HEK293 (cell line): ENCODE measurements around the gene SERPINA3.

ENCODE experiments used
- CTCF ChIA-PET: fragments of 350-600 bp; formaldehyde crosslinking; extraction: SDS; loops from one replicate; lab custom pipeline; 2021; ENCODE audit warnings: antibody characterized with exemption; lab: Yijun Ruan, JAX
- POLR2A ChIA-PET: fragments of 300-600 bp; formaldehyde crosslinking; extraction: SDS; loops from one replicate; lab custom pipeline; 2020; ENCODE audit warnings: antibody characterized with exemption, inconsistent platforms; lab: Yijun Ruan, JAX
- H3K27ac ChIP-seq: fragments of 200-500 bp; sonication (Bioruptor generic); 2 replicates; pipeline ENCODE4 v1.5.1; 2014; ENCODE audit warnings: low read depth, low read length, control low read depth, inconsistent platforms; ENCODE audit errors: extremely low read depth
- H3K36me3 ChIP-seq, 2 experiments: fragments of 200-500 bp in 1 of 2; sonication (Bioruptor generic) in 1 of 2; 1 replicate in 1 of 2; 2 replicates in 1 of 2; pipeline ENCODE4 v1.5.1; 2014 to 2017; ENCODE audit warnings: inconsistent platforms in 2 of 2, low read length in 2 of 2; ENCODE audit not compliant: control insufficient read depth in 2 of 2, insufficient read depth in 1 of 2
- H3K4me1 ChIP-seq: fragments of 200-500 bp; sonication (Bioruptor generic); 2 replicates; pipeline ENCODE4 v1.5.1; 2014; ENCODE audit warnings: mild to moderate bottlenecking, low read length, inconsistent platforms; ENCODE audit not compliant: control insufficient read depth, insufficient read depth
- H3K4me3 ChIP-seq: 2 replicates; pipeline ENCODE4 v1.5.1; 2011; ENCODE audit warnings: low read depth, mild to moderate bottlenecking, control low read depth, low read length, moderate library complexity
- H3K9me3 ChIP-seq: fragments of 200-500 bp; sonication (Bioruptor generic); 2 replicates; pipeline ENCODE4 v1.5.1; 2014; ENCODE audit warnings: low read depth, low read length, inconsistent platforms; ENCODE audit not compliant: control insufficient read depth, insufficient read depth
- KLF16 ChIP-seq: fragments of 450-650 bp; formaldehyde crosslinking; IDR thresholded peaks from 2 replicates; pipeline ENCODE4 v1.5.1; 2017; ENCODE audit warnings: missing biosample characterization, missing genetic modification characterization
- MZF1 ChIP-seq: fragments of 450-650 bp; formaldehyde crosslinking; IDR thresholded peaks from 2 replicates; pipeline ENCODE4 v1.5.1; 2017; ENCODE audit warnings: missing biosample characterization, missing genetic modification characterization, borderline replicate concordance
- RBAK ChIP-seq: fragments of 450-650 bp; formaldehyde crosslinking; IDR thresholded peaks from 2 replicates; pipeline ENCODE4 v1.5.1; 2016; ENCODE audit warnings: missing biosample characterization, missing genetic modification characterization
- TCF7L2 ChIP-seq: IDR thresholded peaks from 2 replicates; pipeline ENCODE4 v1.6.1; 2011; ENCODE audit warnings: low read depth, mild to moderate bottlenecking, inconsistent platforms, low read length, moderate library complexity, borderline replicate concordance
- ZFP3 ChIP-seq: fragments of 450-650 bp; formaldehyde crosslinking; IDR thresholded peaks from 2 replicates; pipeline ENCODE4 v1.5.1; 2016; ENCODE audit warnings: low read depth, missing biosample characterization, missing genetic modification characterization
- ZNF140 ChIP-seq: fragments of 450-650 bp; formaldehyde crosslinking; IDR thresholded peaks from 2 replicates; pipeline ENCODE4 v1.5.1; 2016; ENCODE audit warnings: missing biosample characterization, missing genetic modification characterization
- ZNF148 ChIP-seq: fragments of 450-650 bp; formaldehyde crosslinking; IDR thresholded peaks from 2 replicates; pipeline ENCODE4 v1.5.0; 2017; ENCODE audit warnings: missing biosample characterization, missing genetic modification characterization, borderline replicate concordance
- ZNF302 ChIP-seq: fragments of 450-650 bp; formaldehyde crosslinking; IDR thresholded peaks from 2 replicates; pipeline ENCODE4 v1.5.1; 2016; ENCODE audit warnings: missing biosample characterization, missing genetic modification characterization, low read depth
- ZNF426 ChIP-seq: fragments of 450-650 bp; formaldehyde crosslinking; IDR thresholded peaks from 2 replicates; pipeline ENCODE4 v1.5.1; 2017; ENCODE audit warnings: missing biosample characterization, missing genetic modification characterization, mild to moderate bottlenecking, inconsistent platforms, moderate library complexity
- ZNF501 ChIP-seq: fragments of 450-650 bp; formaldehyde crosslinking; IDR thresholded peaks from 2 replicates; pipeline ENCODE4 v1.5.1; 2016; ENCODE audit warnings: missing biosample characterization, missing genetic modification characterization
- ZNF561 ChIP-seq: fragments of 450-650 bp; IDR thresholded peaks from 2 replicates; pipeline ENCODE4 v1.5.1; 2018; ENCODE audit warnings: missing biosample characterization, missing genetic modification characterization, borderline replicate concordance
- ZNF571 ChIP-seq: fragments of 450-650 bp; formaldehyde crosslinking; IDR thresholded peaks from 2 replicates; pipeline ENCODE4 v1.5.0; 2017; ENCODE audit warnings: missing biosample characterization, missing genetic modification characterization
- ZNF707 ChIP-seq: fragments of 450-650 bp; formaldehyde crosslinking; IDR thresholded peaks from 2 replicates; pipeline ENCODE4 v1.5.1; 2016; ENCODE audit warnings: missing biosample characterization, missing genetic modification characterization
- ZSCAN30 ChIP-seq: fragments of 450-650 bp; IDR thresholded peaks from 2 replicates; pipeline ENCODE4 v1.5.1; 2018; ENCODE audit warnings: missing biosample characterization, mild to moderate bottlenecking, missing genetic modification characterization, moderate library complexity
- TF ChIP-seq, protein P1 (sequence below): fragments of 450-650 bp; formaldehyde crosslinking; IDR thresholded peaks from 2 replicates; pipeline ENCODE4 v1.5.1; 2016; ENCODE audit warnings: missing biosample characterization, missing genetic modification characterization
- TF ChIP-seq, protein P2 (sequence below): fragments of 450-650 bp; formaldehyde crosslinking; IDR thresholded peaks from 2 replicates; pipeline ENCODE4 v1.5.1; 2016; ENCODE audit warnings: missing biosample characterization, missing genetic modification characterization, borderline replicate concordance
- TF ChIP-seq, protein P3 (sequence below): fragments of 450-650 bp; formaldehyde crosslinking; IDR thresholded peaks from 2 replicates; pipeline ENCODE4 v1.5.1; 2016; ENCODE audit warnings: missing biosample characterization, missing genetic modification characterization

Gene SERPINA3

GRCh38 chr14:94568186-94568585 lies 44.0 kb upstream of the SERPINA3 start:
- ChIA-PET POLR2A (no interaction called here), CTCF (interaction anchor here (0.5 to 2.4 kb wide), 2 partner anchors 18 to 100 kb away, joined by 5 to 8 read pairs; no protein-coding TSS in a partner anchor)
- Histone ChIP-seq H3K9me3 (no peaks in the 10 kb centered on the region), H3K4me3 (no peak overlapping the region), H3K27ac (no peak overlapping the region), H3K36me3 (no peaks in the 10 kb centered on the region), H3K4me1 (no peaks in the 10 kb centered on the region)
- no peak for TF ChIP-seq ZSCAN30 (tag by site-specific recombination)
- no peak for TF ChIP-seq ZNF707 (tag by site-specific recombination)
- TF ChIP-seq ZNF561 (tag by site-specific recombination): no peak

DNA sequence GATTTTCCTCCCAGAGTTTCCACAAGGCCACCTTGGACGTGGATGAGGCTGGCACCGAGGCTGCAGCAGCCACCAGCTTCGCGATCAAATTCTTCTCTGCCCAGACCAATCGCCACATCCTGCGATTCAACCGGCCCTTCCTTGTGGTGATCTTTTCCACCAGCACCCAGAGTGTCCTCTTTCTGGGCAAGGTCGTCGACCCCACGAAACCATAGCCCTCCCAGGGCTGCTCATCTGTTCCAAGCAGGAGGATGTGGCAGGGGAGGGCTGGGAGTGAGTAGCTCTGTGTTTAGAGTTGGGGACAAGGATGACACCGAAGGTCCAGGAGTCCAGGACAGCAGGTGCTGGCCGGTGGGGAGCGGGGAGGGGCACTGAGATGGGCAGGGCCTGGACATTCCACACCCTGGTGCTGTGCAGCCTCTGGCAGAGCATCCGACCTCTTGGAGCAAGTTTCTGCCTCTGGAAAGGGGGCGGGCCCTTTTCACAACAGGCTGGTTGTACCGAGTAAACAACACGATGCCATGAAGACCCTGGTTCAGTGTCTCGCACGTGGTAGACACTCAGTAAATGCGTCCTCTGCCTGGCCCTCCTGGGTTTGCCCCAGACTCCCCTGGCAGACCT lies 42.7 kb upstream of the SERPINA3 start:
- ChIA-PET CTCF (interaction anchor here (2.4 kb wide), 1 partner anchor 20 kb away, joined by 8 read pairs; no protein-coding TSS in a partner anchor), POLR2A (no interaction called here)

More for the DNA sequence above, 42.7 kb upstream of the SERPINA3 start:
- TF ChIP-seq ZNF302 (tag by site-specific recombination) (no peak), ZNF561 (tag by site-specific recombination) (no peak), KLF16 (tag by site-specific recombination) (no peak), RBAK (tag by site-specific recombination) (no peak), ZNF148 (tag by site-specific recombination) (no peak), ZFP3 (tag by site-specific recombination) (no peak), ZNF140 (tag by site-specific recombination) (no peak), ZNF501 (tag by site-specific recombination) (no peak), MZF1 (tag by site-specific recombination) (no peak), TCF7L2 (no peak), ZNF571 (tag by site-specific recombination) (no peak), ZNF426 (no peak)
- TF ChIP-seq, protein P1, sequence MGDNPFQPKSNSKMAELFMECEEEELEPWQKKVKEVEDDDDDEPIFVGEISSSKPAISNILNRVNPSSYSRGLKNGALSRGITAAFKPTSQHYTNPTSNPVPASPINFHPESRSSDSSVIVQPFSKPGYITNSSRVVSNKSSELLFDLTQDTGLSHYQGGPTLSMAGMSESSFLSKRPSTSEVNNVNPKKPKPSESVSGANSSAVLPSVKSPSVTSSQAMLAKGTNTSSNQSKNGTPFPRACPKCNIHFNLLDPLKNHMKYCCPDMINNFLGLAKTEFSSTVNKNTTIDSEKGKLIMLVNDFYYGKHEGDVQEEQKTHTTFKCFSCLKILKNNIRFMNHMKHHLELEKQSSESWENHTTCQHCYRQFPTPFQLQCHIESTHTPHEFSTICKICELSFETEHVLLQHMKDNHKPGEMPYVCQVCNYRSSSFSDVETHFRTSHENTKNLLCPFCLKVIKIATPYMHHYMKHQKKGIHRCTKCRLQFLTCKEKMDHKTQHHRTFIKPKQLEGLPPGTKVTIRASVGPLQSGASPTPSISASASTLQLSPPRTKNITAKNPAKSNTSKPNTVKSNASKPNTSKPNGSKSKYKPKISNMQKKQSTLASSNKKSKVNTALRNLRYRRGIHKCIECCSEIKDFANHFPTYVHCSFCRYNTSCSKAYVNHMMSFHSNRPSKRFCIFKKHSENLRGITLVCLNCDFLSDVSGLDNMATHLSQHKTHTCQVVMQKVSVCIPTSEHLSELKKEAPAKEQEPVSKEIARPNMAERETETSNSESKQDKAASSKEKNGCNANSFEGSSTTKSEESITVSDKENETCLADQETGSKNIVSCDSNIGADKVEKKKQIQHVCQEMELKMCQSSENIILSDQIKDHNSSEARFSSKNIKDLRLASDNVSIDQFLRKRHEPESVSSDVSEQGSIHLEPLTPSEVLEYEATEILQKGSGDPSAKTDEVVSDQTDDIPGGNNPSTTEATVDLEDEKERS (tag by site-specific recombination): no peak
- TF ChIP-seq, protein P2, sequence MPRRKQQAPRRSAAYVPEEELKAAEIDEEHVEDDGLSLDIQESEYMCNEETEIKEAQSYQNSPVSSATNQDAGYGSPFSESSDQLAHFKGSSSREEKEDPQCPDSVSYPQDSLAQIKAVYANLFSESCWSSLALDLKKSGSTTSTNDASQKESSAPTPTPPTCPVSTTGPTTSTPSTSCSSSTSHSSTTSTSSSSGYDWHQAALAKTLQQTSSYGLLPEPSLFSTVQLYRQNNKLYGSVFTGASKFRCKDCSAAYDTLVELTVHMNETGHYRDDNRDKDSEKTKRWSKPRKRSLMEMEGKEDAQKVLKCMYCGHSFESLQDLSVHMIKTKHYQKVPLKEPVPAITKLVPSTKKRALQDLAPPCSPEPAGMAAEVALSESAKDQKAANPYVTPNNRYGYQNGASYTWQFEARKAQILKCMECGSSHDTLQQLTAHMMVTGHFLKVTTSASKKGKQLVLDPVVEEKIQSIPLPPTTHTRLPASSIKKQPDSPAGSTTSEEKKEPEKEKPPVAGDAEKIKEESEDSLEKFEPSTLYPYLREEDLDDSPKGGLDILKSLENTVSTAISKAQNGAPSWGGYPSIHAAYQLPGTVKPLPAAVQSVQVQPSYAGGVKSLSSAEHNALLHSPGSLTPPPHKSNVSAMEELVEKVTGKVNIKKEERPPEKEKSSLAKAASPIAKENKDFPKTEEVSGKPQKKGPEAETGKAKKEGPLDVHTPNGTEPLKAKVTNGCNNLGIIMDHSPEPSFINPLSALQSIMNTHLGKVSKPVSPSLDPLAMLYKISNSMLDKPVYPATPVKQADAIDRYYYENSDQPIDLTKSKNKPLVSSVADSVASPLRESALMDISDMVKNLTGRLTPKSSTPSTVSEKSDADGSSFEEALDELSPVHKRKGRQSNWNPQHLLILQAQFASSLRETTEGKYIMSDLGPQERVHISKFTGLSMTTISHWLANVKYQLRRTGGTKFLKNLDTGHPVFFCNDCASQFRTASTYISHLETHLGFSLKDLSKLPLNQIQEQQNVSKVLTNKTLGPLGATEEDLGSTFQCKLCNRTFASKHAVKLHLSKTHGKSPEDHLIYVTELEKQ (tag by site-specific recombination): no peak
- TF ChIP-seq, protein P3, sequence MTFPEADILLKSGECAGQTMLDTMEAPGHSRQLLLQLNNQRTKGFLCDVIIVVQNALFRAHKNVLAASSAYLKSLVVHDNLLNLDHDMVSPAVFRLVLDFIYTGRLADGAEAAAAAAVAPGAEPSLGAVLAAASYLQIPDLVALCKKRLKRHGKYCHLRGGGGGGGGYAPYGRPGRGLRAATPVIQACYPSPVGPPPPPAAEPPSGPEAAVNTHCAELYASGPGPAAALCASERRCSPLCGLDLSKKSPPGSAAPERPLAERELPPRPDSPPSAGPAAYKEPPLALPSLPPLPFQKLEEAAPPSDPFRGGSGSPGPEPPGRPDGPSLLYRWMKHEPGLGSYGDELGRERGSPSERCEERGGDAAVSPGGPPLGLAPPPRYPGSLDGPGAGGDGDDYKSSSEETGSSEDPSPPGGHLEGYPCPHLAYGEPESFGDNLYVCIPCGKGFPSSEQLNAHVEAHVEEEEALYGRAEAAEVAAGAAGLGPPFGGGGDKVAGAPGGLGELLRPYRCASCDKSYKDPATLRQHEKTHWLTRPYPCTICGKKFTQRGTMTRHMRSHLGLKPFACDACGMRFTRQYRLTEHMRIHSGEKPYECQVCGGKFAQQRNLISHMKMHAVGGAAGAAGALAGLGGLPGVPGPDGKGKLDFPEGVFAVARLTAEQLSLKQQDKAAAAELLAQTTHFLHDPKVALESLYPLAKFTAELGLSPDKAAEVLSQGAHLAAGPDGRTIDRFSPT (tag by site-specific recombination): no peak
- Histone ChIP-seq H3K9me3 (no peaks in the 10 kb centered on the region), H3K27ac (no peak overlapping the region), H3K4me3 (no peak overlapping the region), H3K36me3 (no peaks in the 10 kb centered on the region), H3K4me1 (no peaks in the 10 kb centered on the region)
